ENCODE data around the gene ESYT2.
A peak's percentile ranks its signal among the peaks of the same experiment; 100 is the strongest.

The ESYT2 gene

DNA sequence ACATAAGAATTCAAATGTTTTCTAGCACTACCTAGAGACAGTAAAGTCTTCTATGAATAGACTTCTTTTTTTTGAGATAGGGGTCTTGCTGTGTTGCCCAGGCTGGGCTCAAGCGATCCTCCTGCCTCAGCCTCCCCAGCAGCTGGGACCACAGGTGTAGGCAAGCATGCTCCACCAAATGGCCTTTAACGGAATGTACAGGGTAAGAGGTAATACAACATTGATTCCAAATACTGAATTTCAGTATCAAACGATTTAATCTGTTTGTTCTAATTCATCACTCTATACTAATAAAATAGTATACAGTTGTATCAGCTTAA, 68.9 kb downstream of the ESYT2 start:
- no peak for DNase-seq

GRCh38 chr7:158759749-158760444, 69.4 kb downstream of the ESYT2 start:
- DNase-seq, result no peak

- no peak for DNase-seq
These were observed 70.1 kb downstream of the ESYT2 start for GRCh38 chr7:158759245-158759614.

GRCh38 chr7:158758586-158759244, 70.6 kb downstream of the ESYT2 start:
- DNase-seq, result no peak

DNA sequence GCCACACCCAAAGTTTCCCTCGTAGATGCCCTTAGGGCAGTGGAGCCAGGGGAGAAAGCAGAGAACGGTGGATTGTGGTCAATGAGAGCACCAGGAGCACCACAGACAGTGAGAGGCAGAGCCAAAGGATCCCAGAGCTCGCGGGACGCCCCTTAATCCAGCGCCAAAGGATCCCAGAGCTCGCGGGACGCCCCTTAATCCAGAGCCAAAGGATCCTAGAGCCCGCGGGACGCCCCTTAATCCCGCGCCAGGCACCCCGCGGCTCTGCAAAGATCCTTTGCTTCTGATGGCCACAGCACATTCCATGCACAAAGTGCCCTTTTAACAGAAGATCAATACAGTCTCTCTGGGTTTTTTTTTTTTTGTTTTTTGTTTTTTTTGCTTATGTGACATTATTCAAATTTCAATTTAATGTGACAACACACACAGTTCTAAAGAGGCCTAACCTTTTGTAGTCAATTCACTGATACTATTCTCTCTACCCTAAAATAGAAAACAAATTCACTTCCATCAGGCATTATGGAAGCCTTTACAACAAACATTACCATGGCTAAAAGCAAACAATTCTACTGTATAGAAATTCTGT, 71.8 kb downstream of the ESYT2 start:
- no peak for DNase-seq

GRCh38 chr7:158754746-158755444, 74.4 kb downstream of the ESYT2 start:
- no peak for DNase-seq

- DNase-seq, result no peak
These were observed 75.4 kb downstream of the ESYT2 start for GRCh38 chr7:158753900-158754299.

DNA sequence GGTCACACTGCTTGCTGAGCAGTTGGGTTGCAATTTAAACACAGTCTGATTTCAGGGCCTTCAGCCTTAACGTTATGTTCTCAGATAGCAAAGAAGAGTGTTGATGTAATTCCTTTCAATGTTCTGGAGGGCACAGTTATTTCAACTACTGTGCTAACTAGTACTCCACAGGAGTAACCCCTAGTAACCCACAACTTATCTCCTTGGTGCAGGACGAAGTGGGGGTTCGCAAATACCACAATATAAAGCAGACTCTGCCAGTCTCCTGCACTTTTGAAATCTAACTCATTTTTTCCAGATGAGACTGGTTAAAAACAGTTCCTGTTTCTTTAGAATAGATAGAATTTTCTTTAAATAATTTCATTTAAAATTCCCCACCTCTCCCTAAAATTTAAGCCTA, 77.6 kb downstream of the ESYT2 start:
- no peak for DNase-seq

DNA sequence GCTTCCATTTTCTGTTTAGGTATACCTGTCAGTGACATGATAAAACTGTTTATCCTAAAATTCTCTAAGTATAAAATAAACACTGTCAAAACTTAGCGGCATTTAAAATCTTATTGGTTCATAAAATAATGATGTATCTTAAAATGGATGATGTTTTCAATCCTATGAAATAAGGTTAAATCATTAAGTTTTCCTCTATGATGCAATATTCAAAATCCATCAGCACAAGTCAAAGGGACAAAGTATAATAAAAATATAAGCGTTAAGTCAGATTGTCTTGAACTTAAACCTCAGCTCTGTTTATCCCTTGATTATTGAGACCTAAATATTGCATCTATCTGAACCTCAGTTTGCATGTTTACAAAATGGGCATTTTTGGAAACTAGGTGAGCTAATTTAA, 78.1 kb downstream of the ESYT2 start:
- no peak for DNase-seq

- DNase-seq, result no peak
These were observed 78.6 kb downstream of the ESYT2 start for GRCh38 chr7:158750702-158751101.

- DNase-seq, result no peak
These were observed 79.9 kb downstream of the ESYT2 start for GRCh38 chr7:158749396-158749795.

- no peak for DNase-seq
These were observed 81.0 kb downstream of the ESYT2 start for GRCh38 chr7:158748335-158748734.

DNA sequence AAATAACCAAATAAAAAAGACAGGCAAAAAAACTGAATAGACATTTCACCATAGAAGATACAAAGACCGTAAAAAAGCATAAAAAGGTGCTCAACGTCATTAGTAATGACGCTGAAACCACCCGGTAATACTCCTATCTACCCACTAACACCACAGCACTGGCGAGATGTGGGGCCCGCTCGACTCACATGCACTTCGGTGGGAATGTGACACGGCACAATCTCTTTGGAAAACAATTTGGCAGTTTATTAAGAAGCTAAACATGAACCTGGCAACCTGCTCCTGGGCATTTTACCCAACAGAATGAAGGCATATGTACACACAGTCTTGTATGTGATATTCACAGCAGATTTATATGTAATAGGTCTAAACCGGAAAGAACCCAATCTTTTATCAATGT, 81.9 kb downstream of the ESYT2 start:
- DNase-seq, result no peak

DNA sequence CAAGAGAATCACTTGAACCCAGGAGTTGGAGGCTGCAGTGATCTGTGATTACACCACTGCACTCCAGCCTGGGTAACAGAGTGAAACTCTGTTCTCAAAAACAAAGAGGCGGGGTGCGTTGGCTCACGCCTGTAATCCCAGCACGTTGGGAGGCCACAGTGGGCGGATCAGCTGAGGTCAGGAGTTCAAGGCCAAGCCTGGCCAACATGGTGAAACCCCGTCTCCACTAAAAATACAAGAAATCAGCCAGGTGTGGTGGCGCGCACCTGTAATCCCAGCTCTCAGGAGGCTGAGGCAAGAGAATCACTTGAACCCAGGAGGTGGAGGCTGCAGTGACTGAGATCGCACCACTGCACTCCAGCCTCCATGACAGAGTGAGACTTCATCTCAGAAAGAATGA, 82.4 kb downstream of the ESYT2 start:
- no peak for DNase-seq

GRCh38 chr7:158745057-158745715, 84.1 kb downstream of the ESYT2 start:
- DNase-seq, result no peak

DNA sequence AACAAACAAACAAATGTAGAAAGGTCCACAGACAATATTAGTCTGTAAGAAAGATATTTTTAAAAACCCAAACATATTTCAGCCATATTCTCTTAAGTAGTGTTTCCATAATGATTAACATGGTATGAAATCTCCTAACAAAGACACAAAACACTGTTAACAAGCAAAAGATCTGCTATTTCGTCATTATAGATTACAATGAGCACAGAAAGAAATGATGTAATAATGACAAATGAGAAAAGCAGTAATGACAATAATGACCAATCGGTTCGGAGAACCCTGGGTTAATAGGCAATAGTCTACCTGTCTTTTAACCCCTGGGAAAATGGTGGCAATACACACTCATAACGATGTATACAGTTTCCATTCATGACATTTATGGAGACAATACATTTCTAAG, 85.2 kb downstream of the ESYT2 start:
- DNase-seq, result no peak

GRCh38 chr7:158743219-158743618, 86.1 kb downstream of the ESYT2 start:
- no peak for DNase-seq

DNA sequence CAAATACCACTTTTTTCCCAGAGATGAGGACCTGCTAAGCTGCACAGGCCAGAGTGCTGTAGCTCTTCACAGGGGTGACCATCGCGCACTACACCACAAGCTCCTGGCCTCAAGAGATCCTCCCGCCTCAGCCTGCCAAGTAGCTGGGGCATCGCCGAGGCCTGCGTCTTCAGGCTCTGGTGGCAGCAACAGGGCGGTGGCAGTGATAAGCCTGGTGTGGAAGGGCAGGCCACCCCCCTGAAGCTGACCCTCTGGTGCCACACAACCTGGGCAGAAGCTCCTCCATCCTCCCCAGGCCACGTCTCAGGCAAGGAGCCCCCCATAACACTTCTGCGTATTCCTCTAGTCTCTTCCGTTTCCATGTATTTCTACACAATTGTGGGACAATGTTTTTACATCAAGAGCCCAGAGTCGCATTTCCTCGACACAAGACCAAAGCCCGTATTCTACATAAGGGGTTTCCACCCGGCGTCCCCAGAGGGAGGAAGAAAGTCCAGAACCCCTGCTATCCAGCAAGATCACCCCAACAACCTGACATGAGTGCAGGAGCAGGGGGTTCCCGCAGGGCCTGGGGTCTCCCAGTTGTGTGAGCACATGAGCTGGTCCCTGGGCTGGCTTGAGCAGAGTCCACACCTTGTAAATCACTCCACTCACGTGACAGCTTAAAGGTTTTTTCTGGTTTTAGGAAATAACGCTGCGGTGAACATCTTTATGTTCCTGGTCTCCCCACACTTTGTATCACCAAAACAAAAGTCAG, 87.1 kb downstream of the ESYT2 start:
- DNase-seq, result no peak

- DNase-seq, result no peak
These were observed 88.0 kb downstream of the ESYT2 start for GRCh38 chr7:158741294-158741666.

GRCh38 chr7:158740657-158741293, 88.5 kb downstream of the ESYT2 start:
- no peak for DNase-seq

- peak; percentile 15 for DNase-seq
These were observed 89.2 kb downstream of the ESYT2 start for GRCh38 chr7:158740013-158740656.

DNA sequence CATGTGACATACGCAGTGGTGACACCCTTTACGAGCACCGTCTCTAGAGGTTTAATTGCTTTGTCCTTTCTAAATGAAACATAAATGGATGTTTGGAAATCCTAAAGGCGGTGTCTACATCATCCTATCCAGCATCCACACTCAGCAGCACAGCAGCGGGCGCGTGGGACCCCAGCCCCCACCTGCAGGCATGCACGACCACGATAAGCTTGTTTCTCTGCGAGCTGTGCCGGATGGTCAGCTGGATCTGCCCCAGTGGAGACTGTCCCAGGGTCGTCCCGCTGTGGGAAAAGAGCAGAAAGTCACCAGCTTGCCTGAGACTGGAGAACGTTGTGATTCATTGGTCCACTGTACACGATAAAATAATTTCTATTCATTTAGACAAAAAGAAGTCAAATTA, 90.5 kb downstream of the ESYT2 start:
- no peak for DNase-seq

All from KG1 (cell line).